Measurements from ENCODE around the gene RPLP2. TPM values are rescaled to one million over a fixed set of nuclear protein-coding genes. Genes with fewer than 3 reads are reported as not detected.

RPLP2 gene
- polyA plus RNA-seq, 1 donor (not counting 4 experiments of a cell fraction or from before 2014, with no cell fraction given): 632 TPM

- H3K9me1 ChIP-seq (ENCODE audit: control insufficient read depth, extremely low read depth, insufficient read depth, low read length): no peaks in the 10 kb centered on the region
- peaks cover 36% of the 10 kb centered on the region for H3K4me1 ChIP-seq (ENCODE audit: control insufficient read depth, extremely low read depth, insufficient read depth, low read length)
- H2AFZ ChIP-seq (ENCODE audit: control insufficient read depth, low read length): peak overlapping the region; percentile 22
- FAIRE-seq (no peak), DNase-seq (ENCODE audit: low read depth, low spot score) (no peak)
- H3K9ac ChIP-seq (ENCODE audit: control insufficient read depth, extremely low read depth, insufficient read depth, low read length): no peak overlapping the region
- H3K27ac ChIP-seq (ENCODE audit: control insufficient read depth, insufficient read depth, low read length): no peak overlapping the region
- TF ChIP-seq CTCF (optimal IDR thresholded peaks at IDR 0.05 in 1 of 3, IDR thresholded peaks at IDR 0.05 in 1 of 3, conservative IDR thresholded peaks at IDR 0.05 in 1 of 3; ENCODE audit: extremely low read depth in 1 of 3, insufficient read depth in 2 of 3, low read length in 3 of 3) (no peak), EZH2 (IDR thresholded peaks at IDR 0.05; ENCODE audit: low read length) (peak; percentile 63)
- H3K9me3 ChIP-seq (ENCODE audit: control insufficient read depth, low read depth, low read length): no peaks in the 10 kb centered on the region
- H3K27me3 ChIP-seq (ENCODE audit: control insufficient read depth, extremely low read depth, insufficient read depth, low read length): peaks cover 50% of the 10 kb centered on the region
- dilution Hi-C loops (cut with MboI; ENCODE audit: extremely low pct_ligation_motif_present, low sequenced_read_pairs): no loop called here
- peaks cover 0 to 4% of the 10 kb centered on the region in 2 experiments for H3K36me3 ChIP-seq (ENCODE audit: control insufficient read depth in 2 of 2, extremely low read depth in 1 of 2, insufficient read depth in 2 of 2, low read length in 2 of 2)
- peak overlapping the region; percentile 1 to 53 (median 42) for H3K4me3 ChIP-seq (ENCODE audit: control insufficient read depth in 2 of 3, extremely low read depth in 1 of 3, insufficient read depth in 2 of 3, low read depth in 1 of 3, low read length in 3 of 3)
- peak overlapping the region; percentile 76 for H3K4me2 ChIP-seq (ENCODE audit: control insufficient read depth, extremely low read depth, insufficient read depth, low read depth, low read length)
- peaks cover 11% of the 10 kb centered on the region for H3K79me2 ChIP-seq (ENCODE audit: control insufficient read depth, insufficient read depth, low read length)
- no peaks in the 10 kb centered on the region for H4K20me1 ChIP-seq (ENCODE audit: control insufficient read depth, extremely low read depth, insufficient read depth, low read length)
Measured at GRCh38 chr11:829176-829846, 19.5 kb downstream of the RPLP2 start.

GRCh38 chr11:829847-830294, 20.1 kb downstream of the RPLP2 start:
- Histone ChIP-seq H3K9me3 (ENCODE audit: control insufficient read depth, low read depth, low read length) (no peaks in the 10 kb centered on the region), H4K20me1 (ENCODE audit: control insufficient read depth, extremely low read depth, insufficient read depth, low read length) (no peaks in the 10 kb centered on the region), H2AFZ (ENCODE audit: control insufficient read depth, low read length) (peak overlapping the region; percentile 49), H3K27ac (ENCODE audit: control insufficient read depth, insufficient read depth, low read length) (no peak overlapping the region), H3K4me1 (ENCODE audit: control insufficient read depth, extremely low read depth, insufficient read depth, low read length) (peaks cover 42% of the 10 kb centered on the region), H3K79me2 (ENCODE audit: control insufficient read depth, insufficient read depth, low read length) (peaks cover 15% of the 10 kb centered on the region), H3K9ac (ENCODE audit: control insufficient read depth, extremely low read depth, insufficient read depth, low read length) (no peak overlapping the region), H3K4me2 (ENCODE audit: control insufficient read depth, extremely low read depth, insufficient read depth, low read depth, low read length) (peak overlapping the region; percentile 76), H3K9me1 (ENCODE audit: control insufficient read depth, extremely low read depth, insufficient read depth, low read length) (no peaks in the 10 kb centered on the region), H3K4me3 (ENCODE audit: control insufficient read depth in 2 of 3, extremely low read depth in 1 of 3, insufficient read depth in 2 of 3, low read depth in 1 of 3, low read length in 3 of 3) (peak overlapping the region; percentile 1 to 53 (median 42)), H3K27me3 (ENCODE audit: control insufficient read depth, extremely low read depth, insufficient read depth, low read length) (peaks cover 50% of the 10 kb centered on the region), H3K36me3 (ENCODE audit: control insufficient read depth in 2 of 2, extremely low read depth in 1 of 2, insufficient read depth in 2 of 2, low read length in 2 of 2) (peaks cover 0 to 4% of the 10 kb centered on the region in 2 experiments)
- no peak for FAIRE-seq
- TF ChIP-seq EZH2 (IDR thresholded peaks at IDR 0.05; ENCODE audit: low read length) (no peak), CTCF (optimal IDR thresholded peaks at IDR 0.05 in 1 of 3, IDR thresholded peaks at IDR 0.05 in 1 of 3, conservative IDR thresholded peaks at IDR 0.05 in 1 of 3; ENCODE audit: extremely low read depth in 1 of 3, insufficient read depth in 2 of 3, low read length in 3 of 3) (no peak)
- DNase-seq (ENCODE audit: low read depth, low spot score): no peak
- dilution Hi-C loops (cut with MboI; ENCODE audit: extremely low pct_ligation_motif_present, low sequenced_read_pairs): no loop called here
